ENCODE results near the gene CREB3L1. TPM values are rescaled to one million over a fixed set of nuclear protein-coding genes. Genes with fewer than 3 reads are reported as not detected.

CREB3L1 gene
- total and polyA plus RNA-seq, 2 donors from 2014 or later, result 2.5 to 7.3 TPM

GRCh38 chr11:46335271-46335670 is 57.8 kb downstream of the CREB3L1 start:
- H3K9me3 ChIP-seq (ENCODE audit: control insufficient read depth in 2 of 3, insufficient read depth in 1 of 3, low read length in 3 of 3), result no peaks in the 10 kb centered on the region
- intact Hi-C loops (cut with DNase I), result no loop called here
- H3K9ac ChIP-seq (ENCODE audit: low read length in 3 of 3), result no peak overlapping the region
- no peak for TF ChIP-seq CTCF (IDR thresholded peaks at IDR 0.05; ENCODE audit: borderline replicate concordance, extremely low read depth, insufficient read depth)
- peaks cover 0 to 34% (median 1%) of the 10 kb centered on the region in 3 donors for H3K4me1 ChIP-seq (ENCODE audit: control insufficient read depth in 2 of 3, insufficient read depth in 2 of 3, low read depth in 1 of 3, low read length in 3 of 3)
- H3K36me3 ChIP-seq (ENCODE audit: control insufficient read depth in 2 of 3, insufficient read depth in 3 of 3, low read length in 3 of 3), result no peaks in the 10 kb centered on the region
- H3K27me3 ChIP-seq (ENCODE audit: control insufficient read depth, insufficient read depth, low read length), result no peaks in the 10 kb centered on the region
- no peak overlapping the region for H3K27ac ChIP-seq (ENCODE audit: low read depth in 2 of 2, low read length in 2 of 2)
- DNase-seq, result no peak
- FAIRE-seq, result no peak
- H3K4me3 ChIP-seq (ENCODE audit: low read length in 3 of 3), result no peak overlapping the region

- intact Hi-C loops (cut with DNase I), result no loop called here
- no peak for FAIRE-seq
- no peak overlapping the region for H3K27ac ChIP-seq (ENCODE audit: low read depth in 2 of 2, low read length in 2 of 2)
Observed at GRCh38 chr11:46335890-46336562, 58.6 kb downstream of the CREB3L1 start.

GRCh38 chr11:46336563-46337180 is 59.2 kb downstream of the CREB3L1 start:
- no peak for TF ChIP-seq CTCF (IDR thresholded peaks at IDR 0.05; ENCODE audit: borderline replicate concordance, extremely low read depth, insufficient read depth)
- Histone ChIP-seq H3K9ac (ENCODE audit: low read length in 3 of 3) (no peak overlapping the region), H3K27me3 (ENCODE audit: control insufficient read depth, insufficient read depth, low read length) (no peaks in the 10 kb centered on the region), H3K9me3 (ENCODE audit: control insufficient read depth in 2 of 3, insufficient read depth in 1 of 3, low read length in 3 of 3) (no peaks in the 10 kb centered on the region), H3K27ac (ENCODE audit: low read depth in 2 of 2, low read length in 2 of 2) (no peak overlapping the region), H3K4me1 (ENCODE audit: control insufficient read depth in 2 of 3, insufficient read depth in 2 of 3, low read depth in 1 of 3, low read length in 3 of 3) (peaks cover 0 to 30% (median 0%) of the 10 kb centered on the region in 3 donors), H3K4me3 (ENCODE audit: low read length in 3 of 3) (no peak overlapping the region), H3K36me3 (ENCODE audit: control insufficient read depth in 2 of 3, insufficient read depth in 3 of 3, low read length in 3 of 3) (no peaks in the 10 kb centered on the region)
- no peak for DNase-seq
- FAIRE-seq, result no peak
- intact Hi-C loops (cut with DNase I), result no loop called here

More at GRCh38 chr11:46335890-46336562, 58.6 kb downstream of the CREB3L1 start:
- H3K27me3 ChIP-seq (ENCODE audit: control insufficient read depth, insufficient read depth, low read length), result no peaks in the 10 kb centered on the region
- no peak for DNase-seq
- peaks cover 0 to 32% (median 0%) of the 10 kb centered on the region in 3 donors for H3K4me1 ChIP-seq (ENCODE audit: control insufficient read depth in 2 of 3, insufficient read depth in 2 of 3, low read depth in 1 of 3, low read length in 3 of 3)
- no peak overlapping the region for H3K4me3 ChIP-seq (ENCODE audit: low read length in 3 of 3)
- no peaks in the 10 kb centered on the region for H3K9me3 ChIP-seq (ENCODE audit: control insufficient read depth in 2 of 3, insufficient read depth in 1 of 3, low read length in 3 of 3)
- no peak for TF ChIP-seq CTCF (IDR thresholded peaks at IDR 0.05; ENCODE audit: borderline replicate concordance, extremely low read depth, insufficient read depth)
- H3K9ac ChIP-seq (ENCODE audit: low read length in 3 of 3), result no peak overlapping the region
- no peaks in the 10 kb centered on the region for H3K36me3 ChIP-seq (ENCODE audit: control insufficient read depth in 2 of 3, insufficient read depth in 3 of 3, low read length in 3 of 3)

Data from kidney (tissue), 14 donors.